ENCODE results near the gene FAM209A. TPM values are rescaled to one million over a fixed set of nuclear protein-coding genes. Genes with fewer than 3 reads are reported as not detected.

FAM209A gene
- total RNA-seq, 5 donors from 2014 or later (not counting 1 experiment from before 2014, with no cell fraction given), result 3.7 to 5.6 (median 4.7) TPM

DNA sequence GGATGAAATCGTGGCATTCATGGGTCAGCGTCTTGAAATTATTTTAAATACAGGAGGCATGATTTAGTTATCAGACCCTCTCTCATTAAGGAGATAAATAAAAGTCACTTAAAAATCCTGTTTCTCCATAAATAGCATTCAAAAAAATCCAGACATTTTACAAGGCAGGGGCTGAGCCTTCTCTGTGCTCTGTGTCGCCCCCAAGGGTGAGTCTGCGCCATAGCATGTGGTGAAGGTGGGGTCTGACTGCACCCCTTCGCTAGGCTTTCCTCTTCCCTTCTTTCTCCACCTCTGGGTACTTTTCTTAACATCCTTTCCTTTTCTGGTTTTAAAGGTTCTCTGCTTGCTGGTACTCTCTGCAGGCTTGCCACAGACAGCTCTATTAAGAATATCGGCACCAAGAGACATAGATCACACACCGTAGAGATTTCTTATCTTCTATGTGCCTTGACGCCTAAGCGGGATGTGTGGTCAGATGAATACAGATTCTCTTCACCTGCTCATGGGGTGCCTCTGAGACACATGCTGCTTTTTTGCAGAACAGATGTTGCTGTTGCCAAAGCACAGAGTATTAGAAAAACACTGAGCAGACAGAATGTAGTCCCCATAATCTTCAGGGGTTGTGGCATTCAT is 20.1 kb upstream of the FAM209A start:
- Mint-ChIP-seq H3K4me1 (peaks cover 14 to 18% (median 14%) of the 10 kb centered on the region in 3 donors), H3K9me3 (no peaks in the 10 kb centered on the region), H3K27me3 (no peaks in the 10 kb centered on the region), H3K4me3 (no peak overlapping the region), H3K36me3 (peaks cover 6% of the 10 kb centered on the region), H3K27ac (peak overlapping the region in 1 of 2 donors; percentile 34)
- H3K27me3 ChIP-seq (replicated peaks in 1 of 2; ENCODE audit: control insufficient read depth in 2 of 2, extremely low read depth in 1 of 2, insufficient read depth in 2 of 2, low read length in 1 of 2), result no peaks in the 10 kb centered on the region
- H3K27ac ChIP-seq (ENCODE audit: low read length), result no peak overlapping the region
- peak; percentile 52 to 78 (median 64) for ATAC-seq (replicated peaks in 1 of 4)
- ChIA-PET POLR2A (no interaction called here), CTCF (no interaction called here)
- no peak overlapping the region for H3K4me3 ChIP-seq (ENCODE audit: control insufficient read depth in 1 of 2, extremely low read depth in 1 of 2, low read length in 1 of 2)
- H3K9me3 ChIP-seq, result no peaks in the 10 kb centered on the region
- 76% methylated on average over 5 of the region's 9 CpGs for WGBS (ENCODE audit: insufficient coverage)
- peaks cover 0 to 7% of the 10 kb centered on the region in 2 donors for H3K36me3 ChIP-seq (ENCODE audit: control insufficient read depth in 2 of 2, extremely low read depth in 1 of 2, insufficient read depth in 1 of 2, low read length in 1 of 2)
- peak in 18 of 35 experiments; percentile 4 to 48 (median 15) for DNase-seq
- H3K4me1 ChIP-seq (ENCODE audit: control insufficient read depth in 1 of 2, extremely low read depth in 1 of 2, insufficient read depth in 2 of 2, low read length in 2 of 2), result peaks cover 3 to 10% of the 10 kb centered on the region in 2 experiments

DNA sequence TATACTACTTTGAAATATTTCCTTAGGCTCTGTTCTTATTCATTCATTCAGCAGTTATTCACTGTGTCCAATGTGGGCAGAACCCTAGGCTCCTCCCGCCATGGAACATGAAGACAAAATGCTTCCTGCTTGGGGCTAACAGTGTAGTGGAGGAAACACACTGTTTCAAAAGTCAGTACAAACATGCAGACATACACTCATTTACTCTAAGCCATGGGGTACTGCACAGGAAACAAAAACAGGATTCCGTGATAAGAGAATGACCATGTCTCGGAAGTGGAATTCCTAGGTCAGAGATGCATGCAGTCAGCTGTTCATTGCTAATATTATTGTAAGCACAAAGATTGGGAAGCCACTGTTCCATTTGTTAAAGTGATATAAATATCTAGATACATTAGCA is 18.4 kb upstream of the FAM209A start:
- no peak overlapping the region for H3K27ac ChIP-seq (ENCODE audit: low read length)
- DNase-seq (no peak), ATAC-seq (replicated peaks in 1 of 4) (no peak)
- no peaks in the 10 kb centered on the region for H3K9me3 Mint-ChIP-seq
- H3K36me3 ChIP-seq (ENCODE audit: control insufficient read depth in 2 of 2, extremely low read depth in 1 of 2, insufficient read depth in 1 of 2, low read length in 1 of 2), result peaks cover 0 to 7% of the 10 kb centered on the region in 2 donors
- ChIA-PET CTCF (no interaction called here), POLR2A (interaction anchor here in 1 of 2 donors (0.5 kb wide), 1 partner anchor 30 kb away, joined by 4 read pairs; no protein-coding TSS in a partner anchor)
- H3K36me3 Mint-ChIP-seq, result peaks cover 6% of the 10 kb centered on the region
- no CpG with 5 or more reads among the region's 3 CpGs for WGBS (ENCODE audit: insufficient coverage)
- H3K4me1 Mint-ChIP-seq, result peaks cover 17 to 21% (median 18%) of the 10 kb centered on the region in 3 donors
- peak overlapping the region in 1 of 2 donors; percentile 13 for H3K27ac Mint-ChIP-seq
- H3K27me3 ChIP-seq (replicated peaks in 1 of 2; ENCODE audit: control insufficient read depth in 2 of 2, extremely low read depth in 1 of 2, insufficient read depth in 2 of 2, low read length in 1 of 2), result no peaks in the 10 kb centered on the region
- H3K9me3 ChIP-seq, result no peaks in the 10 kb centered on the region
- H3K27me3 Mint-ChIP-seq, result no peaks in the 10 kb centered on the region
- no peak overlapping the region for H3K4me3 Mint-ChIP-seq
- H3K4me3 ChIP-seq (ENCODE audit: control insufficient read depth in 1 of 2, extremely low read depth in 1 of 2, low read length in 1 of 2), result no peak overlapping the region
- H3K4me1 ChIP-seq (ENCODE audit: control insufficient read depth in 1 of 2, extremely low read depth in 1 of 2, insufficient read depth in 2 of 2, low read length in 2 of 2), result peaks cover 3 to 10% of the 10 kb centered on the region in 2 experiments

DNA sequence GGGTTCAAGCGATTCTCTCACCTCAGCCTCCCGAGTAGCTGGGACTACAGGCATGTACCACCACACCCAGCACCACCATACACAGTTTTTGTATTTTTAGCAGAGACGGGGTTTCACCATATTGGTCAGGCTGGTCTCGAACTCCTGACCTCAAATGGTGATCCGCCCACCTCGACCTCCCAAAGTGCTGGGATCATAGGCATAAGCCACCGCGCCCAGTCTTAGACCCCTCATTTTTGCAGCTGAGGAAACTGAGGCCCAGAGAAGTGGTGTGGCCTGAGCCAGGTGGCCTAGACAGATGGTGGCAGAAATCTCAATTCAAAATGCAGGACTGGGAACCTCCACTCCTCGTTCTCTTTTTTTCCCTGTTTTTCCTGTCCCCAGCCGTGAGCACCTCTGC is 12.6 kb upstream of the FAM209A start:
- H3K4me3 Mint-ChIP-seq, result no peak overlapping the region
- no peaks in the 10 kb centered on the region for H3K4me1 ChIP-seq (ENCODE audit: control insufficient read depth in 1 of 2, extremely low read depth in 1 of 2, insufficient read depth in 2 of 2, low read length in 2 of 2)
- POLR2A ChIA-PET, result no interaction called here
- no peaks in the 10 kb centered on the region for H3K27me3 Mint-ChIP-seq
- peaks cover 31% of the 10 kb centered on the region for H3K36me3 Mint-ChIP-seq
- no peak overlapping the region for H3K4me3 ChIP-seq (ENCODE audit: control insufficient read depth in 1 of 2, extremely low read depth in 1 of 2, low read length in 1 of 2)
- WGBS (ENCODE audit: insufficient coverage), result 97% methylated on average over 8 of the region's 10 CpGs
- no peak overlapping the region for H3K27ac Mint-ChIP-seq
- H3K36me3 ChIP-seq (ENCODE audit: control insufficient read depth in 2 of 2, extremely low read depth in 1 of 2, insufficient read depth in 1 of 2, low read length in 1 of 2), result peaks cover 6 to 35% of the 10 kb centered on the region in 2 donors
- CTCF ChIA-PET, result no interaction called here
- no peak for ATAC-seq (replicated peaks in 1 of 4)
- no peaks in the 10 kb centered on the region for H3K9me3 Mint-ChIP-seq
- H3K27me3 ChIP-seq (replicated peaks in 1 of 2; ENCODE audit: control insufficient read depth in 2 of 2, extremely low read depth in 1 of 2, insufficient read depth in 2 of 2, low read length in 1 of 2), result no peaks in the 10 kb centered on the region
- no peak for DNase-seq
- H3K9me3 ChIP-seq, result no peaks in the 10 kb centered on the region
- no peak overlapping the region for H3K27ac ChIP-seq (ENCODE audit: low read length)
- peaks cover 0 to 16% (median 5%) of the 10 kb centered on the region in 3 donors for H3K4me1 Mint-ChIP-seq

DNA sequence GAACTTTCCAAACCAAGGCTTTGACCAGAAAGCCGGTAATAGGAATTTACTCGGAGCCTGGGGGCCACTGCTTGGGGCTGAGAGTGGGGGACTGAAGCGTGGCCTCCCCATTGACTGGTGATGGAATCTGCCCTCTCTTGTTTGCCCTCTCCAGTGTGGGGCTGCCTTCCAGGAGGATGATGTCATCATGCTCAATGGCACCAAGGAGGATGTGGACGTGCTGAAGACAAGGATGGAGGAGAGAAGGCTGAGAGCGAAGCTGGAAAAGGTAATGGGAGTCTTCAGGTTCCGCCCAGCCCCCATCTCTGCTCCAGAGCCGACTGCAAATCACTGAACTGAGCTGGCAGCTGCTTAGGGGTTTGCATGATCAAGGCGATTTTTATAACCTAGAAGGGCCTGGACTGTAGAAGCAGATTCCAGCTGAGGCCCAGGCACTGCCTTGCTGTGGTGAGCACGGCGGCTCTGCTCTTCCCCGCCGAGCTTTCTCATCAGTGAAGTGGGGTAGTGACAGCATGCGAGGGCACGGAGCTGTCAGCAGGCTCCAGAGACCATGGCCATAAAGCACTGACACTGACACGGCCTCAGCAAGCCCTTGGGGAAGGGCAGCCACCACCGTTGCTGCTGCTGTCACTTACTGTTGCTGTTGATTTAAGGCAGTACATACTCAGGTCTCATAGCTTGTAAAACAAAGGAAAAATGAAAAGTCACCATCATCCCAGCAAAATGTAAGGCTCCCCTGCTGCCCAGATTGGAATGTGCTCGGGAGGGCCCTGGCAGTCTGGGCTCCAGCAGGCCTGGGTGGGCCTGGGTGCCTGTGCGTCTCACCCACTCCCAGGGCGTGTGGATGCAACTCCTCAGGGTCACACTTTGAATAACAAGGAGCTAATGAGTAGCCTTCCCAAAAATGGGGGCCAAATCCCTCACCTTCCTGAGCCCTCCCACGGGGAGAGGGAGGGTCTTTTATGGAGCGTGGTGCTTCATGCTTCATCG is 11.1 kb upstream of the FAM209A start:
- Mint-ChIP-seq H3K4me1 (peaks cover 0 to 7% (median 5%) of the 10 kb centered on the region in 3 donors), H3K27ac (no peak overlapping the region), H3K9me3 (peaks cover 0 to 3% (median 2%) of the 10 kb centered on the region in 3 donors), H3K27me3 (no peaks in the 10 kb centered on the region), H3K4me3 (no peak overlapping the region), H3K36me3 (peaks cover 47% of the 10 kb centered on the region)
- POLR2A ChIA-PET, result no interaction called here
- Histone ChIP-seq H3K9me3 (no peaks in the 10 kb centered on the region), H3K36me3 (ENCODE audit: control insufficient read depth in 2 of 2, extremely low read depth in 1 of 2, insufficient read depth in 1 of 2, low read length in 1 of 2) (peaks cover 11 to 49% of the 10 kb centered on the region in 2 donors), H3K4me3 (ENCODE audit: control insufficient read depth in 1 of 2, extremely low read depth in 1 of 2, low read length in 1 of 2) (no peak overlapping the region), H3K27ac (ENCODE audit: low read length) (no peak overlapping the region), H3K27me3 (replicated peaks in 1 of 2; ENCODE audit: control insufficient read depth in 2 of 2, extremely low read depth in 1 of 2, insufficient read depth in 2 of 2, low read length in 1 of 2) (no peaks in the 10 kb centered on the region), H3K4me1 (ENCODE audit: control insufficient read depth in 1 of 2, extremely low read depth in 1 of 2, insufficient read depth in 2 of 2, low read length in 2 of 2) (no peaks in the 10 kb centered on the region)
- 98% methylated on average over 17 of the region's 22 CpGs for WGBS (ENCODE audit: insufficient coverage)
- ATAC-seq (replicated peaks in 1 of 4) (no peak), DNase-seq (no peak)
- CTCF ChIA-PET, result interaction anchor here in 1 of 2 donors (0.6 kb wide), 2 partner anchors 52 to 89 kb away, joined by 3 read pairs; no protein-coding TSS in a partner anchor

DNA sequence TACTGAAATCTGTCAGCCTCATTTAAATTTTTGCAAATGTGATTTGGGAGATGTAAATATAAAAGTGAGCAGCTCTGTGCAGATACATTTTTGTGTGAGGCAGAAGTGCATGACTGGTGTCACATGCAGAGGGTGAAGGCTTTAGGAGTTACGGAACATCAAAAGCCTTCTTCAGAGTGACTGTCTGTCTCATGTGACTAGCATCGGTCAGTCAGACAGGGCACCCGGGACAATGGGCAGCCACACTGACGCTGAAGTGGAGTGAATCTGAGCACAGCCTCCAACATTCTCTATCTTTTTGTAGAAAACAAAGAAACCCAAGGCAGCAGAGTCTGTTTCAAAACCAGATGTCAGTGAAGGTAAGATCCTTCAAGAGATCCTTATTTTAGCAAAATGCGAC is 7.9 kb upstream of the FAM209A start:
- H3K9me3 Mint-ChIP-seq, result peaks cover 0 to 22% (median 22%) of the 10 kb centered on the region in 3 donors
- Histone ChIP-seq H3K27ac (ENCODE audit: low read length) (no peak overlapping the region), H3K4me1 (ENCODE audit: control insufficient read depth in 1 of 2, extremely low read depth in 1 of 2, insufficient read depth in 2 of 2, low read length in 2 of 2) (no peaks in the 10 kb centered on the region), H3K27me3 (replicated peaks in 1 of 2; ENCODE audit: control insufficient read depth in 2 of 2, extremely low read depth in 1 of 2, insufficient read depth in 2 of 2, low read length in 1 of 2) (no peaks in the 10 kb centered on the region), H3K9me3 (peaks cover 3% of the 10 kb centered on the region), H3K36me3 (ENCODE audit: control insufficient read depth in 2 of 2, extremely low read depth in 1 of 2, insufficient read depth in 1 of 2, low read length in 1 of 2) (peaks cover 11 to 70% of the 10 kb centered on the region in 2 donors), H3K4me3 (ENCODE audit: control insufficient read depth in 1 of 2, extremely low read depth in 1 of 2, low read length in 1 of 2) (no peak overlapping the region)
- no peaks in the 10 kb centered on the region for H3K4me1 Mint-ChIP-seq
- peaks cover 72% of the 10 kb centered on the region for H3K36me3 Mint-ChIP-seq
- WGBS (ENCODE audit: insufficient coverage), result 100% methylated on average over 1 of the region's 5 CpGs
- DNase-seq (no peak), ATAC-seq (replicated peaks in 1 of 4) (no peak)
- ChIA-PET CTCF (interaction anchor here in 1 of 2 donors (0.9 kb wide), 1 partner anchor 116 kb away, joined by 3 read pairs; no protein-coding TSS in a partner anchor), POLR2A (no interaction called here)
- no peaks in the 10 kb centered on the region for H3K27me3 Mint-ChIP-seq
- no peak overlapping the region for H3K27ac Mint-ChIP-seq
- H3K4me3 Mint-ChIP-seq, result no peak overlapping the region

DNA sequence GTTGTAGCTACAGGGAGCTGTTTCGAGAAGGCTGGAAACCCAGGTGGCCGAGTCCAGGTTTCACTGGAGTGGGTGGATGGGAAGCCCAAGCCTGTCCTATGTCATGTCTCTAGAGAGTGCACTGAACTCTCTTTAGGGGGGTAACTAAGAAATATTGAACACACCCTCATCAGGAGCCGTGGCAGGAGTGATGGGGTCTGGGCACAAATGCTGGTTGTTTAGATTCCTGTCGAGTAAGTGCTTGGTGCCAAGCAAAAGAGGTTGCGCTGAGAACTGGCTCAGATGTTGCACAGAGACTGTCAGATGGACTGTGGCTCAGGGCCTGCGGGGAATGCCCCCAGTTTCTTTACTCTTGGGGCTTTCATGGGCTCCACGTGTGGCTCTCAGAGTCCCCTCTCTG is 7.3 kb upstream of the FAM209A start:
- DNase-seq, result no peak
- Histone ChIP-seq H3K4me1 (ENCODE audit: control insufficient read depth in 1 of 2, extremely low read depth in 1 of 2, insufficient read depth in 2 of 2, low read length in 2 of 2) (peaks cover 0 to 1% of the 10 kb centered on the region in 2 experiments), H3K9me3 (peaks cover 3% of the 10 kb centered on the region), H3K27ac (ENCODE audit: low read length) (no peak overlapping the region), H3K36me3 (ENCODE audit: control insufficient read depth in 2 of 2, extremely low read depth in 1 of 2, insufficient read depth in 1 of 2, low read length in 1 of 2) (peaks cover 14 to 65% of the 10 kb centered on the region in 2 donors), H3K27me3 (replicated peaks in 1 of 2; ENCODE audit: control insufficient read depth in 2 of 2, extremely low read depth in 1 of 2, insufficient read depth in 2 of 2, low read length in 1 of 2) (no peaks in the 10 kb centered on the region), H3K4me3 (ENCODE audit: control insufficient read depth in 1 of 2, extremely low read depth in 1 of 2, low read length in 1 of 2) (no peak overlapping the region)
- Mint-ChIP-seq H3K27me3 (no peaks in the 10 kb centered on the region), H3K36me3 (peaks cover 75% of the 10 kb centered on the region), H3K9me3 (peaks cover 0 to 22% (median 22%) of the 10 kb centered on the region in 3 donors), H3K4me1 (peaks cover 0 to 2% (median 0%) of the 10 kb centered on the region in 3 donors), H3K27ac (no peak overlapping the region), H3K4me3 (no peak overlapping the region)
- ChIA-PET POLR2A (no interaction called here), CTCF (no interaction called here)
- ATAC-seq (replicated peaks in 1 of 4), result no peak
- WGBS (ENCODE audit: insufficient coverage), result 96% methylated on average over 5 of the region's 7 CpGs

Measured in T-cell (primary cell).